Neuron (in vitro differentiated cells): ENCODE results near the gene LGALS9C.
"Not testable (repeated sequence)": the region's sequence is repeated elsewhere in the genome, so short reads cannot be mapped to it uniquely, and the experiment has no call there.

Source experiments
- H2AFZ ChIP-seq: one replicate; pipeline ENCODE4 v1.6.1; 2013; ENCODE audit warnings: low read depth, mild to moderate bottlenecking, inconsistent platforms, low read length, moderate library complexity
- H3K27me3 ChIP-seq: one replicate; pipeline ENCODE4 v1.6.1; 2013; ENCODE audit warnings: low read length; ENCODE audit not compliant: insufficient read depth
- H3K36me3 ChIP-seq: one replicate; pipeline ENCODE4 v1.6.1; 2013; ENCODE audit warnings: low read length; ENCODE audit not compliant: insufficient read depth
- H3K4me1 ChIP-seq: one replicate; pipeline ENCODE4 v1.6.1; 2013; ENCODE audit warnings: low read length; ENCODE audit not compliant: insufficient read depth
- H3K4me3 ChIP-seq: 2 replicates; pipeline ENCODE4 v1.5.1; 2013; ENCODE audit warnings: mild to moderate bottlenecking, low read length, moderate library complexity
- H3K9me3 ChIP-seq: one replicate; pipeline ENCODE4 v1.6.1; 2013; ENCODE audit warnings: low read length

The LGALS9C gene

GRCh38 chr17:18467001-18467400 is 9.6 kb upstream of the LGALS9C start:
- H3K4me1 ChIP-seq, H3K27me3 ChIP-seq, H3K4me3 ChIP-seq, H3K36me3 ChIP-seq, H2AFZ ChIP-seq, H3K9me3 ChIP-seq: not testable (repeated sequence)

DNA sequence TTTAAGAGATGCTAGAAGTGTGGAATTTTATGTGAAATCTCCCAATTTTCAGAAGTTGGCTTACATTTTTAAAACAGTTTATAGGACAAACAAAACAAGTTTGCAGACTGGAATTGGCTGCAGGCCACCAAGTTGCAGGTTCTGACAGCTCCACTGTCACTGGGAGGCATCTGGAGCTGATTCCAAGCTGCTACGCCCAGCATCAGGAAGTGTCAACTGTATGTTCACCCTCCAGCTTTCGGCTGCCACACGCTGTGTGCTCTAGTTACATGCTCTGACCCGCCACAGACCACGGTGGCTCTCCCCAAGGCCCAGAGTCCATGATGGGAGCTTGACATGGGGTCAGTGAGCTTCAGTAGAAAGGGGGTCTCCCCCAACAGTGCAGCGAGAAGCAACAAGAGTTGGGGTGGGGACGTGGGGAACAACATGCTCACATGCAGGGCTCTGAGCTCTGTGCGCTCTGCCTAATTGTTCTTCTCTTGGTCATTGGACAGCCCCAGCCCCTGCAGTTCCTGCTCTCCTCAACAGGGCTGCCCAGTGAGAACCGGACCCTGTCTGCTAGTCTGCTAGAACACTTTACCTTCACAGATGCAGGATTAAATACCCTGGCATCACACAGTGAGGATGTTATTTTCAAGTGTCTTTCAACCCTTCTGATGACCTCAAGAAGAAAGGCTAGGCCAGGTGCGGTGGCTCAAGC is 8.0 kb upstream of the LGALS9C start:
- not testable (repeated sequence) for H3K4me1 ChIP-seq, H2AFZ ChIP-seq, H3K36me3 ChIP-seq, H3K4me3 ChIP-seq, H3K9me3 ChIP-seq, H3K27me3 ChIP-seq

DNA sequence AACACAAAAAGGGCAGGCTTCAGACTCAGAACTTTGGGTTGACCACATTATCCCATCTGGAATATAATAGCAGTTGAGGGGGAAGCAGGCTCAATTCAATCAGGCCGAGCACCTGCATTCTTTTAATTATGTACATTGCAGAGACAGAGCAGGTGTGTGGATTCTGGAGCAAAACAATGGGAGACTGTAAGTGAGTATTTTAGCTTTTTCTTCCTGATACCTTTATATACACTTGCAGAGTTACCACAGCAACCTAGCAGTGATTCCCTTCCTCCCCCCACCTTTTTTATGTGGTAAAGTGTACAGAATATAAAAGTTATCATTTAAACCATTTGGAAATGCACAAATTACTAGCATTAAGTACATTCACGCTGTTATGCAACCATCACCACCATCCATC is 6.8 kb upstream of the LGALS9C start:
- H3K4me1 ChIP-seq, H3K4me3 ChIP-seq, H3K9me3 ChIP-seq: not testable (repeated sequence)

DNA sequence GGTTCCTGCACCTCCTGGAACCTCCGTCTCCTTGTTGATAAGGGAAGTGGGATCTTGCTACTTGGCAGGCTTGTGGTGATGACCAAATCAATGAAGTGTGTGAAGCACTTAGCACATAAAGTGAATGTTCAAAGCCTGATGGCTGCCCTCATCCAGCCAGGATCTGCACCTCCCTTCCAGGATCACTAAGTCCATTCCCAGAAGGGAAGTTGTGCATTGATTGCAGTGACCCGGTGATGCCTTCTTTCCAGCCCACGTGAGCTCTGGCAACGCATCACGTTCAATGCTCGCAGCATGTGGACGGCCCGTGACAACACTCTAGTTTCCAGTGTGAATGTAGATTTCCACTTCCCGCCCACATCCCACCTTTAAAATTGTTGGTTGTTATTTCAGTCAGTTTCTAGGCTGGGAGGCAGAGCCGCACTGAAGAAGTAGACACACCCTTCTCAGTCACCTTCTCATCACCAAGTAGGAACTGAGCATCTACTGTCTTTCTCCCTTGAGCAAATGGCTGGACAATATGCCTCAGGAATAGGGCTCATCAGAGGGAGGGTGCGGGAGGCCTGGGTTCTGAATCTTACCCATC is 6.2 kb upstream of the LGALS9C start:
- not testable (repeated sequence) for H3K4me3 ChIP-seq, H3K36me3 ChIP-seq, H3K4me1 ChIP-seq, H3K27me3 ChIP-seq, H3K9me3 ChIP-seq, H2AFZ ChIP-seq

More for the DNA sequence above, 6.8 kb upstream of the LGALS9C start:
- not testable (repeated sequence) for H3K27me3 ChIP-seq, H3K36me3 ChIP-seq, H2AFZ ChIP-seq

DNA sequence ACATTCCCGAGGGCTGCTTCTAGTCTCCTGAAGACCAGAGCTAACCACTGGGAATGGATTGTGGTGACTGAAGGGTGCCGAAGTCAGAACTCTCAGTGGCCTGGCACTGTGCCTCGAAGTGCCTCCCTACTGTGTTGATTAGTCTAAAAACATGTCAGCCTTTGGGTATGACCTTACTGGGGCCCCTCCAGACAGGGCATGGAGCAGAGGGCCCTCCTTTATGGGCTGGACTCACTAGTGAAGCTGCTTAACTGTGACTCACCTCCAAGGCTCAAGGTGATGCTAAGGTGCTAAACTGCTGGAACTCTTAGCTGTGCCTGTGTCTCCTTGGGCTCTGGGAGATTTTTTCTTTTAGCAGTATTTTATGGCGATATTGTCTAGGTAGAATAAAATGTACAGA is 2.6 kb upstream of the LGALS9C start:
- not testable (repeated sequence) for H3K9me3 ChIP-seq, H3K4me3 ChIP-seq, H3K36me3 ChIP-seq, H2AFZ ChIP-seq, H3K27me3 ChIP-seq, H3K4me1 ChIP-seq

DNA sequence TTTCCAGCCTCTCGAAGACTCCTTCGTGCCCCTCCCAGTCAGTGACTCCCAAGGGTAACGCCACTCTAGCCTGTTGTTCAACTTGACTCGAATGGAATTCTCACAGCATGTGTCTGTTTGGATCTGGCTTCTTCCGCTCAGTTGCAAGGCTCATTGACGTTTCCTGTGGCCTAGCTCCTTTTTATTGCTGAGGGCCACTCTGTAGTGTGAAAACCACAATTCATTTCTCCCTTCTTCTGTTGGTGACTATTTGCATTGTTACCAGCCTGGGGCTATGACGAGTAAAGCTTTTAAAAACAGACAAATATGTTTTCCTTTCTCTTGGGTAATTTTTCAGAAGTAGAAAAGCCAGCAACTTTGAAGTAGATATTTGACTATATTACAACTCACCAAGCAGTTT is 1.8 kb upstream of the LGALS9C start:
- H3K9me3 ChIP-seq, H3K4me3 ChIP-seq, H3K36me3 ChIP-seq, H2AFZ ChIP-seq, H3K27me3 ChIP-seq, H3K4me1 ChIP-seq: not testable (repeated sequence)

DNA sequence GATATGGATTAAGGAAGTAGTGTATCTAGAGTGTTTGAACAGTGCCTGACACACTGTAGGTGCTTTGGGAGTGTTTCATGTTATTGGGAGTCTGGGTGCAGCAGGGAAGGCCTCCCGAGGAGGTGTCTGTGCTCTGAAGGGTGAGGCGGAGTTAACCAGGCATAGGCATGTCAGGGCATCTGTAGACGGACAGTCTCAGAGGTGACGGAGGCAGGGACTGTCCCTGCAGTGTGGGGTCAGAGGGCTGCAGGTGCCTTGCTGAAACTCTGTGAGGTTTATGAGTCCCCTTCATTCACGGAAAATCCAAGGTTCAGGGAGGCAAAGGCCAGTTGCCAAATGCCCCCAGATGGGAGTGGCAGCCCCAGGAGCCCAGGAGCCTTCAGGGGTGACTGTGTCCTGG is 778 bp downstream of the LGALS9C start:
- H3K4me1 ChIP-seq, H3K4me3 ChIP-seq, H3K27me3 ChIP-seq, H2AFZ ChIP-seq, H3K9me3 ChIP-seq, H3K36me3 ChIP-seq: not testable (repeated sequence)

- not testable (repeated sequence) for H3K27me3 ChIP-seq, H2AFZ ChIP-seq, H3K4me3 ChIP-seq, H3K9me3 ChIP-seq, H3K4me1 ChIP-seq, H3K36me3 ChIP-seq
These were observed 1.8 kb downstream of the LGALS9C start for GRCh38 chr17:18478362-18478761.

DNA sequence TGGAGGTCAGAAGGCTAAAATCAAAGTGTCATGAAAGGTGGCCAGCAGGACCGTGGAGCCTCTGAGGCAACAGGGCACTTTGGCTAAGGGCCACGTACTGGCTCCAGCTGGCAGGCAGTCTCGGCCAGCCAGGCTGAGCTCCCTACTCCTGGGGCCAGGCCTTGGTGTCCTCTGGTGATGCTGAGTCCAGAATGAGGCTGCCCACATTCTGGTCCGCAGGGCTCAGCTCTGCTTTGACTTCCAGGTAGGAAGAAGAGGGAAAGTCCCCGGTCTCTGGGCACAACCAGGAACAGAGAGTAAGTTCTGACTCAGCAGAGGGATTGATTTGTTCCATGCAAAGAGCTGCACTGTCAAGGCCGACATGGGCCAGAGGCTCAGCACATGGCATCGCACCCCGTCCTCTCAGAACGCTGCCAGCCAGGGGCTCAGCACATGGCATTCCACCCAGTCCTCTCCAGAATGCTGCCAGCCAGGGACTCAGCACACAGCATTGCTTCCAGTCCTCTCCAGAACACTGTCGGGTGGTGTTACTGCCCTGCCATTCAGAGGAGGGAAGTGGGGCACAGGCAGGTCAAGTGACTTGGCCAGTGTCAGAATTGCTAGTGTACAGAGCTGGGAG is 2.5 kb downstream of the LGALS9C start:
- not testable (repeated sequence) for H3K4me1 ChIP-seq, H2AFZ ChIP-seq, H3K9me3 ChIP-seq, H3K4me3 ChIP-seq, H3K36me3 ChIP-seq, H3K27me3 ChIP-seq

GRCh38 chr17:18481775-18482174 is 5.2 kb downstream of the LGALS9C start:
- H3K36me3 ChIP-seq, H3K4me3 ChIP-seq, H3K27me3 ChIP-seq, H2AFZ ChIP-seq, H3K9me3 ChIP-seq, H3K4me1 ChIP-seq: not testable (repeated sequence)

DNA sequence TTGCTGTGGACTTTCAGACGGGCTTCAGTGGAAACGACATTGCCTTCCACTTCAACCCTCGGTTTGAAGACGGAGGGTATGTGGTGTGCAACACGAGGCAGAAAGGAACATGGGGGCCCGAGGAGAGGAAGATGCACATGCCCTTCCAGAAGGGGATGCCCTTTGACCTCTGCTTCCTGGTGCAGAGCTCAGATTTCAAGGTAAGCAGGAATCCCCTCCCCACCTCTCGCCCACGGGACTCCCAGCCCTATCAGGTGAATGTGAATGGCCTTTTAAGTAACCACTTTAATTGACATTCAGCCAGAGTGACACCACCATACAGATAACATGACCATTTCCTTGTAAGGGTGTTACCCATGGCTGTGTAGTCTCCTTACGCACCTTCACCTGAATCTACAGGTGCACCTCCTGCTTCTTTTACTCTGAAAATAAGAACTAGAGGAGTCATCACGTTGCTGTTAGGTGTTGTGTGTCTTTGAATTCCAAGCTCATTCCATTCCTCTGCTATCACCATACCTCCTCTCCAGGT is 9.4 kb downstream of the LGALS9C start:
- not testable (repeated sequence) for H3K4me1 ChIP-seq, H3K9me3 ChIP-seq, H3K27me3 ChIP-seq, H2AFZ ChIP-seq, H3K36me3 ChIP-seq, H3K4me3 ChIP-seq

DNA sequence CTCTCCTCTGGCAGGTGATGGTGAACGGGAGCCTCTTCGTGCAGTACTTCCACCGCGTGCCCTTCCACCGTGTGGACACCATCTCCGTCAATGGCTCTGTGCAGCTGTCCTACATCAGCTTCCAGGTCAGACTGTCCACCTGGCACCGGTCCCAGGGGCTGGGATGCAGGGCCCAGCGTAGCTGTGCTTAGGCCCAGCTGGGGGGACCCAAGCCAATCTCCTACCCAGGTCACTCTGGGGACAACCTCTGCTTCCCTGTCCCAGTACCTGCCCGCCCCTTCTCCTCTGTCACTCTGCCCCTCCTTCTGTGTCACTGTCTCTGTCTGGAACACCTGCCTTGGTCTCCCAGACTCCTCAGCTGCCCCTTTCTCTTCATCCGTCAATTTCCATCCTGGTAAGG is 11.0 kb downstream of the LGALS9C start:
- H3K27me3 ChIP-seq, H2AFZ ChIP-seq: not testable (repeated sequence)

DNA sequence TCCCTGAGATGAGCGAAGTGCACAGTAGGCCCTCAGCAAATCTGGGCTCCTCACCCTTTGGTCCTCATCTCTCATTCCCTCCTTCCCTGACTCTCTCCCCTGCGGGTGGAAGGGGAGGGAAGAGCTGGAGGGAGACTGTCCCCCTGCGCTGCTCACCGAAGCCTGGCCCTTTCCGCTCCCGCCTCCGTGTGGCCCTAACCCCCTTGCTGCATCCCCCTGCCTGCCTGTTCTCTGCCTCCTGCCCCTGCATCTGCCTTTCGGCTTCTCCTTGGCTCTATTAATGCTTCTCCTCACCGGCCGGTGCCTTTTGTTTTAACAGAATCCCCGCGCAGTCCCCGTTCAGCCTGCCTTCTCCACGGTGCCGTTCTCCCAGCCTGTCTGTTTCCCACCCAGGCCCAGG is 12.0 kb downstream of the LGALS9C start:
- H3K4me3 ChIP-seq, H3K9me3 ChIP-seq, H3K27me3 ChIP-seq, H3K4me1 ChIP-seq, H3K36me3 ChIP-seq, H2AFZ ChIP-seq: not testable (repeated sequence)

More for the DNA sequence above, 11.0 kb downstream of the LGALS9C start:
- not testable (repeated sequence) for H3K4me1 ChIP-seq, H3K4me3 ChIP-seq, H3K36me3 ChIP-seq, H3K9me3 ChIP-seq

- H3K9me3 ChIP-seq, H3K4me3 ChIP-seq, H3K4me1 ChIP-seq, H3K36me3 ChIP-seq, H3K27me3 ChIP-seq, H2AFZ ChIP-seq: not testable (repeated sequence)
These were observed 13.4 kb downstream of the LGALS9C start for GRCh38 chr17:18490016-18490415.
